H1 (cell line): ENCODE results near the gene TBC1D17. TPM values are rescaled to one million over a fixed set of nuclear protein-coding genes. Genes with fewer than 3 reads are reported as not detected.

Source experiments
- ASH2L ChIP-seq: fragments of 200-600, 300-600 bp; sonication (generic); IDR thresholded peaks from one replicate; pipeline ENCODE4 v1.7.1; 2017; ENCODE audit warnings: low read length
- BCL11A ChIP-seq, 2 experiments: IDR thresholded peaks; one replicate each; pipeline ENCODE4 v1.6.1; 2011; ENCODE audit warnings: low read depth in 2 of 2, low read length in 2 of 2, mild to moderate bottlenecking in 2 of 2
- BRCA1 ChIP-seq: IDR thresholded peaks from 2 replicates; pipeline ENCODE4 v1.6.1; 2012; ENCODE audit warnings: low read depth, low read length, improper control_type of control experiment
- CBX8 ChIP-seq: fragments of 300-800, 300-1000 bp; sonication (generic); IDR thresholded peaks from 2 replicates; pipeline ENCODE4 v1.7.1; 2016; ENCODE audit warnings: low read depth, low read length, borderline replicate concordance
- EP300 ChIP-seq, 2 experiments: IDR thresholded peaks; 1 replicate in 1 of 2; 2 replicates in 1 of 2; pipeline ENCODE4 v1.6.1; 2011 to 2012; ENCODE audit warnings: low read depth in 2 of 2, low read length in 2 of 2, mild to moderate bottlenecking in 2 of 2, borderline replicate concordance in 1 of 2, inconsistent platforms in 1 of 2, moderate library complexity in 1 of 2
- GABPA ChIP-seq: IDR thresholded peaks from 2 replicates; pipeline ENCODE4 v1.6.1; 2011; ENCODE audit warnings: mild to moderate bottlenecking, low read length, moderate library complexity, borderline replicate concordance; ENCODE audit not compliant: insufficient read depth
- GTF2F1 ChIP-seq: IDR thresholded peaks from 2 replicates; pipeline ENCODE4 v1.6.1; 2012; ENCODE audit warnings: low read depth, low read length, improper control_type of control experiment, borderline replicate concordance
- HDAC2 ChIP-seq, 2 experiments: fragments of 300-600 bp in 1 of 2; sonication (generic) in 1 of 2; IDR thresholded peaks; 2 replicates each; pipeline ENCODE4 v1.6.1; 2011 to 2012; ENCODE audit warnings: low read depth in 2 of 2, low read length in 2 of 2, mild to moderate bottlenecking in 2 of 2, moderate library complexity in 2 of 2, borderline replicate concordance in 1 of 2, inconsistent platforms in 1 of 2
- HDAC6 ChIP-seq: IDR thresholded peaks from one replicate; pipeline ENCODE4 v1.7.1; 2012; ENCODE audit warnings: low read depth, mild to moderate bottlenecking, inconsistent platforms, low read length, moderate library complexity
- JUN ChIP-seq: IDR thresholded peaks from 2 replicates; pipeline ENCODE4 v1.6.1; 2011; ENCODE audit warnings: low read depth, mild to moderate bottlenecking, improper control_type of control experiment, low read length
- KDM4A ChIP-seq: IDR thresholded peaks from one replicate; pipeline ENCODE4 v1.7.1; 2012; ENCODE audit warnings: low read depth, mild to moderate bottlenecking, moderate library complexity, low read length, inconsistent platforms; ENCODE audit not compliant: severe bottlenecking
- MAFK ChIP-seq: IDR thresholded peaks from 2 replicates; pipeline ENCODE4 v1.6.1; 2012; ENCODE audit warnings: low read depth, mild to moderate bottlenecking, improper control_type of control experiment, low read length
- NRF1 ChIP-seq: IDR thresholded peaks from 2 replicates; pipeline ENCODE4 v1.6.1; 2011; ENCODE audit warnings: mild to moderate bottlenecking, low read depth, low read length, improper control_type of control experiment
- POLR2A ChIP-seq, 2 experiments: IDR thresholded peaks; 1 replicate in 1 of 2; 2 replicates in 1 of 2; pipeline ENCODE4 v1.6.1; 2011; ENCODE audit warnings: low read depth in 2 of 2, low read length in 2 of 2, mild to moderate bottlenecking in 2 of 2; ENCODE audit errors: control extremely low read depth in 1 of 2
- POU5F1 ChIP-seq: IDR thresholded peaks from 2 replicates; pipeline ENCODE4 v1.6.1; 2011; ENCODE audit warnings: low read depth, mild to moderate bottlenecking, low read length, moderate library complexity
- RNF2 ChIP-seq: fragments of 200-900, 300-1000 bp; sonication (generic); IDR thresholded peaks from 2 replicates; pipeline ENCODE4 v1.7.1; 2016; ENCODE audit warnings: borderline replicate concordance, low read depth, mild to moderate bottlenecking, antibody characterized with exemption, low read length; ENCODE audit not compliant: poor library complexity, severe bottlenecking; ENCODE audit errors: missing control alignments
- TAF1 ChIP-seq: IDR thresholded peaks from 2 replicates; pipeline ENCODE4 v1.6.1; 2011; ENCODE audit warnings: mild to moderate bottlenecking, low read depth, low read length
- TBP ChIP-seq: IDR thresholded peaks from 2 replicates; pipeline ENCODE4 v1.6.1; 2011; ENCODE audit warnings: low read depth, low read length, improper control_type of control experiment
- TEAD4 ChIP-seq: IDR thresholded peaks from 2 replicates; pipeline ENCODE4 v1.6.1; 2012; ENCODE audit warnings: low read depth, low read length, inconsistent platforms, mixed read lengths
- polyA plus RNA-seq, 7 experiments: library from polyadenylated mRNA; depleted of rRNA in 3 of 7; stranded (reverse) in 5 of 7; unstranded in 2 of 7; fragments of >200 nt in 5 of 7; fragments of 200-250 nt in 2 of 7; gene quantifications; 1 replicate in 5 of 7; 2 replicates in 1 of 7; 4 replicates in 1 of 7; pipeline versions ENCODE4 v1.2.1 to v1.2.3, GENCODE V29; 2011 to 2013; ENCODE audit warnings: missing spikeins in 2 of 7, mixed read lengths in 2 of 7
- total RNA-seq: library from RNA; stranded (reverse); fragmentation: NEBNext Ultra II Directional; extraction: Animal tissue kit (Norgen Biotek cat#: 25700); gene quantifications from 2 replicates; pipeline ENCODE4 v1.2.1, GENCODE V29; 2021
- TF ChIP-seq, protein P1 (sequence below): IDR thresholded peaks from 2 replicates; pipeline ENCODE4 v1.6.1; 2012; ENCODE audit warnings: low read length, inconsistent platforms
- TF ChIP-seq, protein P2 (sequence below): IDR thresholded peaks from 2 replicates; pipeline ENCODE4 v1.6.1; 2012; ENCODE audit warnings: inconsistent platforms

TBC1D17 gene
- total and polyA plus RNA-seq, 2 of the 8 experiments (the other 6 are each of a cell fraction or from before 2014, with no cell fraction given): 30.3 to 44.9 TPM

DNA sequence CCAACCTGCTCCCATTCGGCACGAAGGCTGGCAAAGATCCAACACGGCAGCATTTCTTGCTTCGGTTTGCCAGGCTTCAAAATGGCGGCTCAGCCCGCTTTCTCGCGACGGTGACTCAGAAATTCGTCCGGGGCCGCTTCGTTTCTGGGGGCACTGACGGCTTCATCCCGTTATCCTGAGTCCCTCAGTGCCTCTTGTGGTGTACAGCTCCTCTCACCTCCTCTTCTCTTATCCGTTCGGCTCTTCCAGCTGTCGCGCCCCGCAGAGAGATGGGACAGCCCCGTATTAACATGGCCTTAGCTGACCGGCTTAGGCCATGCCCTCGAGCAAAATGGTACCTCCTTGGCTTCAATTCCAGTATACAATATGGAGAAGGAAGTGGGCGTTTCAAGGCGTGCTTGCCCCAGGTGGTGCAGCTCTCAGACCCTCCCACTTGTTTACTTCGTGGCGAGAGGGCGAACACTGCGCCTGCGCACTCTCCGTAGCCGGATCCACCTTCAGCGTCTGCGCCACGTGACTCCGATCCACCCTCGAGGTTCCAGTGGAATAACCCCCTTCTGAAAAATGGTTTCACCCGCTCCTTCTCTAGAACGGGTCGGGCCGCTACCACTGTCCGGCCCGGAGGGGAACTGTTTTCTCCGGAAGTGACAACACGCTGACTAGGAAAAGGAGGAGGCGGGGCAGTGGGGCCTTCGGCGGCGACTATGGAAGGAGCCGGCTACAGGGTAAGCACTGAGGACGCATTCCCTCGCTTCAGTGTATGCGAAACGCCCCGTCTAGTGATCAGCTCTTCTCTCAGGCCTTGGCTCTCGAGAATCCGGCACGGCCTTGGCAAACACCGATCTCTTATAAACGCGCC lies at the start of gene TBC1D17, which contains the start of gene AKT1S1 (continued):
- TF ChIP-seq, protein P1, sequence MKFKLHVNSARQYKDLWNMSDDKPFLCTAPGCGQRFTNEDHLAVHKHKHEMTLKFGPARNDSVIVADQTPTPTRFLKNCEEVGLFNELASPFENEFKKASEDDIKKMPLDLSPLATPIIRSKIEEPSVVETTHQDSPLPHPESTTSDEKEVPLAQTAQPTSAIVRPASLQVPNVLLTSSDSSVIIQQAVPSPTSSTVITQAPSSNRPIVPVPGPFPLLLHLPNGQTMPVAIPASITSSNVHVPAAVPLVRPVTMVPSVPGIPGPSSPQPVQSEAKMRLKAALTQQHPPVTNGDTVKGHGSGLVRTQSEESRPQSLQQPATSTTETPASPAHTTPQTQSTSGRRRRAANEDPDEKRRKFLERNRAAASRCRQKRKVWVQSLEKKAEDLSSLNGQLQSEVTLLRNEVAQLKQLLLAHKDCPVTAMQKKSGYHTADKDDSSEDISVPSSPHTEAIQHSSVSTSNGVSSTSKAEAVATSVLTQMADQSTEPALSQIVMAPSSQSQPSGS: no peak; the same call in 1 of the 2 replicates
- TF ChIP-seq HDAC6 (no peak), JUN (no peak), TAF1 (peak; percentile 90), POU5F1 (no peak), GTF2F1 (no peak), EP300 (IDR thresholded peaks at IDR 0.05; ENCODE audit: borderline replicate concordance in 1 of 2, low read depth in 2 of 2, low read length in 2 of 2) (peak in 1 of 2 experiments; percentile 100; a peak in 2 of 3 replicates), POLR2A (IDR thresholded peaks at IDR 0.05; ENCODE audit: control extremely low read depth in 1 of 2, low read depth in 2 of 2, low read length in 2 of 2) (peak; percentile 83 to 90), CBX8 (no peak), TEAD4 (no peak), NRF1 (peak; percentile 76), GABPA (peak; percentile 83; the same call in 1 of the 2 replicates), ASH2L (peak; percentile 19), RNF2 (no peak), MAFK (no peak; the same call in 1 of the 2 replicates), KDM4A (peak; percentile 66), HDAC2 (IDR thresholded peaks at IDR 0.05; ENCODE audit: borderline replicate concordance in 1 of 2, low read depth in 2 of 2, low read length in 2 of 2) (no peak), BRCA1 (peak; percentile 62), TBP (peak; percentile 27; the same call in 1 of the 2 replicates), BCL11A (IDR thresholded peaks at IDR 0.05; ENCODE audit: low read depth in 2 of 2, low read length in 2 of 2) (no peak)
- TF ChIP-seq, protein P2, sequence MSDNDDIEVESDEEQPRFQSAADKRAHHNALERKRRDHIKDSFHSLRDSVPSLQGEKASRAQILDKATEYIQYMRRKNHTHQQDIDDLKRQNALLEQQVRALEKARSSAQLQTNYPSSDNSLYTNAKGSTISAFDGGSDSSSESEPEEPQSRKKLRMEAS: peak; percentile 95
